Activated CD8-positive, alpha-beta memory T cell treated with anti-CD3 and anti-CD28 coated beads for 4 hours (primary cell): ENCODE measurements around the gene MIR17HG.
"Not testable (repeated sequence)": the region's sequence is repeated elsewhere in the genome, so short reads cannot be mapped to it uniquely, and the experiment has no call there.

Experiments used
- DNase-seq, 2 donors: peaks; one replicate each; pipeline ENCODE4 v3.0.0-alpha.2; 2020; ENCODE audit warnings: low read depth in 2 of 2

MIR17HG gene

GRCh38 chr13:91347202-91347995 lies at the start of gene MIR17HG:
Gene MIR17HG, plus strand, starts transcription at chr13:91347687.
- DNase-seq, result peak; percentile 74 to 82

GRCh38 chr13:91298060-91298459 lies 49.4 kb upstream of the MIR17HG start:
- no peak for DNase-seq

GRCh38 chr13:91302111-91302510 lies 45.4 kb upstream of the MIR17HG start:
- no peak for DNase-seq

- no peak for DNase-seq
Observed at GRCh38 chr13:91303031-91303430, 44.5 kb upstream of the MIR17HG start.

- DNase-seq, result no peak
Observed at GRCh38 chr13:91304741-91305140, 42.7 kb upstream of the MIR17HG start.

- DNase-seq, result no peak
Observed at GRCh38 chr13:91305652-91306051, 41.8 kb upstream of the MIR17HG start.

GRCh38 chr13:91307887-91308286 lies 39.6 kb upstream of the MIR17HG start:
- no peak for DNase-seq

GRCh38 chr13:91308299-91308698 lies 39.2 kb upstream of the MIR17HG start:
- DNase-seq, result no peak

GRCh38 chr13:91311491-91311890 lies 36.0 kb upstream of the MIR17HG start:
- DNase-seq, result no peak

GRCh38 chr13:91312324-91312723 lies 35.2 kb upstream of the MIR17HG start:
- no peak for DNase-seq

- no peak for DNase-seq
Observed at GRCh38 chr13:91313103-91313502, 34.4 kb upstream of the MIR17HG start.

GRCh38 chr13:91313581-91313980 lies 33.9 kb upstream of the MIR17HG start:
- no peak for DNase-seq

GRCh38 chr13:91314888-91315287 lies 32.6 kb upstream of the MIR17HG start:
- DNase-seq, result no peak

- DNase-seq, result no peak
Observed at GRCh38 chr13:91318886-91319285, 28.6 kb upstream of the MIR17HG start.

- DNase-seq, result no peak
Observed at GRCh38 chr13:91319996-91320395, 27.5 kb upstream of the MIR17HG start.

GRCh38 chr13:91320990-91321389 lies 26.5 kb upstream of the MIR17HG start:
- DNase-seq, result not testable (repeated sequence)

GRCh38 chr13:91323349-91323748 lies 24.1 kb upstream of the MIR17HG start:
- DNase-seq, result no peak

GRCh38 chr13:91326146-91326545 lies 21.3 kb upstream of the MIR17HG start:
- DNase-seq, result no peak

GRCh38 chr13:91328726-91329125 lies 18.8 kb upstream of the MIR17HG start:
- DNase-seq, result no peak

GRCh38 chr13:91329733-91330132 lies 17.8 kb upstream of the MIR17HG start:
- DNase-seq, result no peak

GRCh38 chr13:91331047-91331915 lies 16.2 kb upstream of the MIR17HG start:
- no peak for DNase-seq

GRCh38 chr13:91346062-91346461 lies 1.4 kb upstream of the MIR17HG start:
- no peak for DNase-seq

- DNase-seq, result peak in 1 of 2 donors; percentile 33
Observed at GRCh38 chr13:91346850-91347201, 661 bp upstream of the MIR17HG start.
